Upper lobe of left lung (tissue), 6 donors: ENCODE measurements around the gene RAB11B. TPM values are rescaled to one million over a fixed set of nuclear protein-coding genes. Genes with fewer than 3 reads are reported as not detected.

Experiments
- ATAC-seq, 2 donors: fragments of 200-7000 bp; cut with Tn5 transposase; one replicate each; pipeline ENCODE4 v1.9.1; 2022; ENCODE audit warnings: mild to moderate bottlenecking in 2 of 2, moderate library complexity in 2 of 2; ENCODE audit not compliant: low FRiP score in 2 of 2
- DNase-seq, 2 donors: peaks; one replicate each; pipeline ENCODE4 v3.0.0-alpha.2; 2019 to 2020
- H3K27ac ChIP-seq, 4 donors: fragments of 200-600 bp; sonication (generic); one replicate each; pipeline ENCODE4 v1.5.1; 2016 to 2019
- H3K27me3 ChIP-seq, 4 donors: fragments of 200-600 bp; sonication (generic); one replicate each; pipeline ENCODE4 v1.5.1; 2017 to 2019
- H3K36me3 ChIP-seq, 4 donors: fragments of 200-600 bp; sonication (generic); one replicate each; pipeline ENCODE4 v1.5.1; 2016 to 2019
- H3K4me1 ChIP-seq, 4 donors: fragments of 200-600 bp; sonication (generic); one replicate each; pipeline ENCODE4 v1.5.1; 2018 to 2019
- H3K4me3 ChIP-seq, 4 donors: fragments of 200-600 bp; sonication (generic); one replicate each; pipeline ENCODE4 v1.5.1; 2017 to 2019; ENCODE audit warnings: mild to moderate bottlenecking in 2 of 4, moderate library complexity in 1 of 4
- H3K9me3 ChIP-seq, 4 donors: fragments of 200-600 bp; sonication (generic); one replicate each; pipeline ENCODE4 v1.5.1; 2018 to 2019
- CTCF ChIP-seq, 6 experiments: fragments of 450-650 bp in 4 of 6; fragments of 200-600 bp in 2 of 6; sonication (generic) in 2 of 6; IDR thresholded peaks; one replicate each; pipeline ENCODE4 v1.5.1; 2016 to 2019; ENCODE audit warnings: antibody characterized with exemption in 6 of 6
- EP300 ChIP-seq, 4 donors: sonication (generic); formaldehyde crosslinking; IDR thresholded peaks; one replicate each; pipeline ENCODE4 v1.5.1; 2017; ENCODE audit warnings: antibody characterized with exemption in 4 of 4, control low read depth in 2 of 4
- POLR2A ChIP-seq, 4 donors: fragments of 450-650 bp; IDR thresholded peaks; one replicate each; pipeline ENCODE4 v1.5.1; 2016 to 2017; ENCODE audit warnings: antibody characterized with exemption in 4 of 4, mild to moderate bottlenecking in 2 of 4
- POLR2AphosphoS5 ChIP-seq, 2 donors: sonication (generic); formaldehyde crosslinking; IDR thresholded peaks; one replicate each; pipeline ENCODE4 v1.5.1; 2017; ENCODE audit warnings: antibody characterized with exemption in 2 of 2
- WGBS, 2 donors: methylation state at CpG; one replicate each; pipeline ENCODE4 v1.1.5; 2017 to 2018; 5-methylcytosine and 5-hydroxymethylcytosine counted together
- total RNA-seq, 6 donors: library from RNA; depleted of rRNA in 4 of 6; stranded (reverse); fragments of >200 nt in 4 of 6; gene quantifications; one replicate each; pipeline versions ENCODE4 v1.1.0 to v1.2.1, GENCODE V29; 2016 to 2021
- donor health status: DM: no; HTN: no; CAD: no; lungs with moderate emphysema.
- donor health status: DM: no; HTN: yes; CAD: no; lungs with severe emphysema.

Gene RAB11B
- total RNA-seq, 6 donors from 2014 or later: 55.0 to 158 (median 130) TPM

- TF ChIP-seq CTCF (IDR thresholded peaks at IDR 0.05): no peak
- no peak for TF ChIP-seq POLR2A (IDR thresholded peaks at IDR 0.05)
- no peak for TF ChIP-seq POLR2AphosphoS5 (IDR thresholded peaks at IDR 0.05)
- TF ChIP-seq EP300 (IDR thresholded peaks at IDR 0.05): no peak
- Histone ChIP-seq H3K9me3 (no peaks in the 10 kb centered on the region), H3K36me3 (peaks cover 0 to 36% (median 8%) of the 10 kb centered on the region in 4 donors), H3K4me3 (no peak overlapping the region), H3K27ac (no peak overlapping the region), H3K27me3 (no peaks in the 10 kb centered on the region), H3K4me1 (peaks cover 80 to 88% (median 83%) of the 10 kb centered on the region in 4 donors)
- ATAC-seq: no peak
- 64 to 88% methylated on average over 4 to 7 of the region's 8 CpGs for WGBS, 2 donors
- DNase-seq: no peak
These were observed 59.7 kb downstream of the RAB11B start for GRCh38 chr19:8449830-8450229.

- peak overlapping the region in 1 of 4 donors; percentile 12 for H3K4me3 ChIP-seq
- H3K9me3 ChIP-seq: no peaks in the 10 kb centered on the region
These were observed 61.2 kb downstream of the RAB11B start for GRCh38 chr19:8451377-8451776.

GRCh38 chr19:8451885-8452284 is 61.7 kb downstream of the RAB11B start:
- Histone ChIP-seq H3K9me3 (no peaks in the 10 kb centered on the region), H3K4me1 (peaks cover 73 to 84% (median 78%) of the 10 kb centered on the region in 4 donors), H3K27me3 (no peaks in the 10 kb centered on the region), H3K36me3 (peaks cover 0 to 48% (median 13%) of the 10 kb centered on the region in 4 donors), H3K27ac (peak overlapping the region in 2 of 4 donors; percentile 35 to 42), H3K4me3 (peak overlapping the region in 1 of 4 donors; percentile 12)
- peak in 1 of 2 donors; percentile 53 for DNase-seq
- ATAC-seq: peak; percentile 53 to 65
- WGBS, 2 donors: 45 to 50% methylated on average over 3 of the region's 3 CpGs
- TF ChIP-seq POLR2AphosphoS5 (IDR thresholded peaks at IDR 0.05): no peak
- no peak for TF ChIP-seq POLR2A (IDR thresholded peaks at IDR 0.05)
- TF ChIP-seq EP300 (IDR thresholded peaks at IDR 0.05): no peak
- TF ChIP-seq CTCF (IDR thresholded peaks at IDR 0.05): no peak

More at GRCh38 chr19:8451377-8451776, 61.2 kb downstream of the RAB11B start:
- DNase-seq (no peak), ATAC-seq (peak in 1 of 2 donors; percentile 41)
- Histone ChIP-seq H3K36me3 (peaks cover 0 to 48% (median 12%) of the 10 kb centered on the region in 4 donors), H3K27me3 (no peaks in the 10 kb centered on the region), H3K27ac (peak overlapping the region in 2 of 4 donors; percentile 35 to 42), H3K4me1 (peaks cover 74 to 89% (median 79%) of the 10 kb centered on the region in 4 donors)
- TF ChIP-seq CTCF (IDR thresholded peaks at IDR 0.05) (no peak), EP300 (IDR thresholded peaks at IDR 0.05) (no peak), POLR2A (IDR thresholded peaks at IDR 0.05) (no peak), POLR2AphosphoS5 (IDR thresholded peaks at IDR 0.05) (no peak)
- WGBS, 2 donors: 49 to 53% methylated on average over 6 of the region's 6 CpGs

GRCh38 chr19:8452446-8453123 is 62.4 kb downstream of the RAB11B start:
- no peak for TF ChIP-seq POLR2AphosphoS5 (IDR thresholded peaks at IDR 0.05)
- TF ChIP-seq CTCF (IDR thresholded peaks at IDR 0.05): no peak
- TF ChIP-seq EP300 (IDR thresholded peaks at IDR 0.05): no peak
- no peak for TF ChIP-seq POLR2A (IDR thresholded peaks at IDR 0.05)
- 59 to 68% methylated on average over 3 to 4 of the region's 4 CpGs for WGBS, 2 donors
- H3K4me3 ChIP-seq: no peak overlapping the region
- H3K36me3 ChIP-seq: peaks cover 0 to 46% (median 13%) of the 10 kb centered on the region in 4 donors
- peak overlapping the region in 2 of 4 donors; percentile 42 to 64 for H3K27ac ChIP-seq
- ATAC-seq (no peak), DNase-seq (peak in 1 of 2 donors; percentile 60)
- no peaks in the 10 kb centered on the region for H3K9me3 ChIP-seq
- H3K4me1 ChIP-seq: peaks cover 74 to 84% (median 77%) of the 10 kb centered on the region in 4 donors
- no peaks in the 10 kb centered on the region for H3K27me3 ChIP-seq
